K562 (cell line): Measurements from ENCODE around the gene PRKCE. TPM values are rescaled to one million over a fixed set of nuclear protein-coding genes. Genes with fewer than 3 reads are reported as not detected.
"Not testable (repeated sequence)": the region's sequence is repeated elsewhere in the genome, so short reads cannot be mapped to it uniquely, and the experiment has no call there.

Experiments
- ATAC-seq: fragments of 200-7000 bp; cut with Tn5 transposase; 3 replicates; pipeline ENCODE4 v1.9.1; 2020; ENCODE audit warnings: moderate library complexity
- BruUV-seq: library from RNA; stranded (reverse); fragments of 400-500 nt; replicated peaks from 2 replicates; lab custom pipeline; 2021; lab: Mats Ljungman, UMichigan
- CTCF ChIA-PET: fragments of 300-600 bp; formaldehyde crosslinking; extraction: SDS; loops from one replicate; lab custom pipeline; 2021; ENCODE audit warnings: low intra/inter-chr PET ratio; lab: Yijun Ruan, JAX
- POLR2A ChIA-PET: fragments of 300-600, 350-650 bp; sonication (Branson Sonifier 250); formaldehyde crosslinking; extraction: SDS; loops from one replicate; lab custom pipeline; 2021; ENCODE audit warnings: antibody characterized with exemption, inconsistent platforms; lab: Yijun Ruan, JAX
- DNase-seq, 4 experiments: peaks; one replicate each; pipeline versions ENCODE4 v3.0.0 to v3.0.0-alpha.2; 2011 to 2018; ENCODE audit warnings: low spot score in 3 of 4, mixed read lengths in 3 of 4; ENCODE audit errors: extremely low read depth in 1 of 4
- FAIRE-seq: peaks from 2 replicates; lab custom pipeline; 2011; peaks lifted over from hg19 to GRCh38; lab: Jason Lieb, UNC
- H2AFZ ChIP-seq: 2 replicates; pipeline ENCODE4 v1.6.0; 2011; ENCODE audit warnings: low read depth, low read length, control low read depth, inconsistent platforms
- H3K27ac ChIP-seq: fragments of 200-600 bp; 3 replicates; pipeline ENCODE4 v1.8.0; 2011; ENCODE audit warnings: low read depth, mild to moderate bottlenecking, control low read depth, inconsistent platforms, low read length, moderate library complexity, mixed read lengths; ENCODE audit errors: extremely low read depth
- H3K27me3 ChIP-seq, 2 experiments: fragments of 300-600 bp in 1 of 2; 2 replicates in 1 of 2; 3 replicates in 1 of 2; pipeline versions ENCODE4 v1.6.0 to v1.8.0; 2011; ENCODE audit warnings: inconsistent platforms in 2 of 2, low read length in 2 of 2, mild to moderate bottlenecking in 1 of 2, mixed read lengths in 1 of 2, moderate library complexity in 1 of 2; ENCODE audit not compliant: control insufficient read depth in 2 of 2, insufficient read depth in 2 of 2
- H3K36me3 ChIP-seq: fragments of 300-600 bp; 3 replicates; pipeline ENCODE4 v1.8.0; 2011; ENCODE audit warnings: mild to moderate bottlenecking, low read length, inconsistent platforms; ENCODE audit not compliant: control insufficient read depth, insufficient read depth
- H3K4me1 ChIP-seq, 2 experiments: fragments of 200-600 bp in 1 of 2; replicated peaks in 1 of 2; 2 replicates in 1 of 2; 3 replicates in 1 of 2; pipeline versions ENCODE4 v1.5.1 to v1.8.0; 2011; ENCODE audit warnings: inconsistent platforms in 2 of 2, low read length in 2 of 2, mild to moderate bottlenecking in 1 of 2, mixed read lengths in 1 of 2, moderate library complexity in 1 of 2; ENCODE audit not compliant: control insufficient read depth in 2 of 2, insufficient read depth in 2 of 2
- H3K4me2 ChIP-seq: 2 replicates; pipeline ENCODE4 v1.6.1; 2011; ENCODE audit warnings: low read length, control low read depth, inconsistent platforms, mixed read lengths; ENCODE audit not compliant: insufficient read depth
- H3K4me3 ChIP-seq: fragments of 200-600 bp; sonication (generic), shearing (Covaris generic); 2 replicates; pipeline ENCODE4 v1.5.1; 2016; ENCODE audit warnings: control low read depth, inconsistent platforms
- H3K79me2 ChIP-seq: fragments of 200-600 bp; 3 replicates; pipeline ENCODE4 v1.8.0; 2011; ENCODE audit warnings: low read length, inconsistent platforms; ENCODE audit not compliant: control insufficient read depth, insufficient read depth
- H3K9ac ChIP-seq, 2 experiments: 2 replicates each; pipeline versions ENCODE4 v1.6.0 to v1.6.1; 2011; ENCODE audit warnings: low read depth in 2 of 2, low read length in 2 of 2, control low read depth in 1 of 2, inconsistent platforms in 1 of 2, mild to moderate bottlenecking in 1 of 2, mixed read lengths in 1 of 2; ENCODE audit not compliant: insufficient read depth in 1 of 2
- H3K9me1 ChIP-seq: one replicate; pipeline ENCODE4 v1.6.0; 2011; ENCODE audit warnings: inconsistent platforms, mild to moderate bottlenecking, low read length, moderate library complexity; ENCODE audit not compliant: control insufficient read depth, insufficient read depth
- H3K9me3 ChIP-seq: replicated peaks from 2 replicates; pipeline ENCODE4 v1.5.1; 2011; ENCODE audit warnings: low read depth, low read length, inconsistent platforms; ENCODE audit not compliant: control insufficient read depth, insufficient read depth
- H4K20me1 ChIP-seq: replicated peaks from 2 replicates; pipeline ENCODE4 v1.6.1; 2011; ENCODE audit warnings: low read length, inconsistent platforms, mixed read lengths; ENCODE audit not compliant: control insufficient read depth, insufficient read depth
- FOS ChIP-seq: IDR thresholded peaks from 3 replicates; pipeline ENCODE4 v1.6.1; 2011; ENCODE audit not compliant: insufficient read length; ENCODE audit errors: extremely low read depth
- TBP ChIP-seq: optimal IDR thresholded peaks from 2 replicates; pipeline ENCODE3; 2011; ENCODE audit warnings: low read depth, low read length, improper control_type of control experiment
- ZNF140 ChIP-seq: fragments of 250-450 bp; sonication (Bioruptor Pico); IDR thresholded peaks from 2 replicates; pipeline ENCODE4 v1.8.0; 2021; ENCODE audit warnings: moderate library complexity, mild to moderate bottlenecking, inconsistent platforms
- ZNF280A ChIP-seq: fragments of 450-650 bp; IDR thresholded peaks from 2 replicates; pipeline ENCODE4 v1.6.1; 2018; ENCODE audit warnings: mild to moderate bottlenecking, low read depth; ENCODE audit not compliant: partially characterized antibody
- ZNF445 ChIP-seq: fragments of 250-450 bp; sonication (Bioruptor Pico); IDR thresholded peaks from 2 replicates; pipeline ENCODE4 v1.4.0; 2020; ENCODE audit warnings: low read depth, mild to moderate bottlenecking, moderate library complexity
- ZNF512 ChIP-seq: IDR thresholded peaks from 2 replicates; pipeline ENCODE4 v1.6.1; 2016; ENCODE audit warnings: missing genetic modification characterization, missing compliant biosample characterization
- WGBS: fragments of 100-300 bp; shearing (Covaris generic); methylation state at CpG from one replicate; pipeline ENCODE4 v1.1.6; 2016; ENCODE audit warnings: low coverage, mixed read lengths; ENCODE audit not compliant: insufficient coverage; ENCODE audit errors: missing lambda C conversion rate; 5-methylcytosine and 5-hydroxymethylcytosine counted together
- in situ Hi-C: fragments of 300-500 bp; cut with MboI; formaldehyde crosslinking; loops from 4 replicates; pipeline ENCODE4 v1.15.0; 2018; ENCODE audit warnings: inconsistent platforms, mixed read lengths
- intact Hi-C: fragments of 100-400 bp; cut with micrococcal nuclease; formaldehyde crosslinking; loops from 2 replicates; pipeline ENCODE4 v1.14.2; 2022
- polyA plus RNA-seq, 8 experiments: library from polyadenylated mRNA; depleted of rRNA in 4 of 8; stranded (reverse) in 5 of 8; unstranded in 3 of 8; fragments of >200 nt; fragmentation: Nextera tagmentation in 2 of 8; fragmentation: Illumina TruSeq in 1 of 8; extraction: Ambion mirVana in 2 of 8; extraction: Trizol in 1 of 8; gene quantifications; 2 replicates each; pipeline versions ENCODE4 v1.2.1 to v1.2.3, GENCODE V29; 2011 to 2014; ENCODE audit warnings: inconsistent platforms in 1 of 8, missing spikeins in 1 of 8
- total RNA-seq, 7 experiments: library from RNA; depleted of rRNA in 6 of 7; stranded (reverse); fragments of >200 nt in 6 of 7; fragmentation: Illumina TruSeq in 2 of 7; extraction: Trizol in 2 of 7; gene quantifications; 2 replicates each; pipeline versions ENCODE4 v1.2.1 to v1.2.3, GENCODE V29; 2011 to 2021; ENCODE audit warnings: low replicate concordance in 1 of 7

The PRKCE gene
- total and polyA plus RNA-seq, 9 of the 15 experiments (the other 6 are each of a cell fraction or from before 2014, with no cell fraction given), result 0.06 to 1.0 (median 0.22) TPM; not detected in 1

GRCh38 chr2:45716432-45716831 lies 65.0 kb downstream of the PRKCE start:
- H3K9me3 ChIP-seq, DNase-seq, H3K4me1 ChIP-seq, POLR2A ChIA-PET, BruUV-seq, H3K9ac ChIP-seq, ATAC-seq, H3K36me3 ChIP-seq, H3K27ac ChIP-seq, H2AFZ ChIP-seq, intact Hi-C loops, H3K4me3 ChIP-seq, H3K79me2 ChIP-seq, in situ Hi-C loops, H4K20me1 ChIP-seq, H3K4me2 ChIP-seq, H3K9me1 ChIP-seq, FAIRE-seq: not testable (repeated sequence)
- peaks cover 2 to 23% of the 10 kb centered on the region in 2 experiments; a peak in 3 of 5 replicates for H3K27me3 ChIP-seq
- CTCF ChIA-PET, result interaction anchor here (0.7 kb wide), 1 partner anchor 8 kb away, joined by 4 read pairs; no protein-coding TSS in a partner anchor
- WGBS, result 0% methylated on average over 1 of the region's 1 CpG
- peak; percentile 61; the same call in 1 of the 2 replicates for TF ChIP-seq ZNF512

- intact Hi-C loops (no loop called here), in situ Hi-C loops (no loop called here)
- Histone ChIP-seq H3K27me3 (peaks cover 2 to 24% of the 10 kb centered on the region in 2 experiments; a peak in 3 of 5 replicates), H3K9me3 (no peaks in the 10 kb centered on the region), H3K79me2 (no peaks in the 10 kb centered on the region), H3K9me1 (no peaks in the 10 kb centered on the region), H3K4me1 (no peaks in the 10 kb centered on the region), H3K9ac (no peak overlapping the region), H3K27ac (no peak overlapping the region), H3K4me3 (no peak overlapping the region), H4K20me1 (no peaks in the 10 kb centered on the region), H2AFZ (no peak overlapping the region), H3K36me3 (no peaks in the 10 kb centered on the region), H3K4me2 (no peak overlapping the region)
- no peak for DNase-seq
- CTCF ChIA-PET, result interaction anchor here (0.7 kb wide), 1 partner anchor 8 kb away, joined by 4 read pairs; no protein-coding TSS in a partner anchor
- no TSS peak for BruUV-seq
- ATAC-seq, result no peak
- no peak for FAIRE-seq
- POLR2A ChIA-PET, result no interaction called here
- TF ChIP-seq ZNF140, result no peak
- no peak for TF ChIP-seq FOS
- TF ChIP-seq ZNF445 (CRISPR knock-in tag), result no peak
- TF ChIP-seq ZNF280A, result no peak
- TF ChIP-seq TBP, result no peak
These were observed 65.4 kb downstream of the PRKCE start for GRCh38 chr2:45716915-45717314.
